ENCODE results near the gene OLFM1.
A peak's percentile ranks its signal among the peaks of the same experiment; 100 is the strongest.
"Not testable (repeated sequence)": the region's sequence is repeated elsewhere in the genome, so short reads cannot be mapped to it uniquely, and the experiment has no call there.

Gene OLFM1

DNA sequence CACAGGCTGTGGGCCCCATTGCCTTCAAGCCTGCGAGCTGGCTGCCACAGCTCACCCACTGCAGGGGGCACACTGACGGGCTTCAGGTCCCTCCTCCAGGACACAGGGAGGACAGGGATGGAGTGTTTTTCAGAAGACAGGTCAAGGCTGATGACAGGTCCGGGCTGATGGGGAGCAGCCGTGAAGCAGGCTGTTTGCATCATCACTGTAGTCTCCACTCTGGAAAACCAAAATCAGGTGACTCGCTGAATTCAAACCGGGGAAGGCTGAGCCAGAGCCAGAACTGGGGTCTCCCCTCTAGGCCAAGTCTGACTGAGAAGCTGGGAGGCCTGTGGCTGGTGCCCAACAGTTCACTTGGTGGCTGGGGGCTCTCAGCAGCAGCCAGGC is 48.5 kb downstream of the OLFM1 start:
- no peak for DNase-seq

DNA sequence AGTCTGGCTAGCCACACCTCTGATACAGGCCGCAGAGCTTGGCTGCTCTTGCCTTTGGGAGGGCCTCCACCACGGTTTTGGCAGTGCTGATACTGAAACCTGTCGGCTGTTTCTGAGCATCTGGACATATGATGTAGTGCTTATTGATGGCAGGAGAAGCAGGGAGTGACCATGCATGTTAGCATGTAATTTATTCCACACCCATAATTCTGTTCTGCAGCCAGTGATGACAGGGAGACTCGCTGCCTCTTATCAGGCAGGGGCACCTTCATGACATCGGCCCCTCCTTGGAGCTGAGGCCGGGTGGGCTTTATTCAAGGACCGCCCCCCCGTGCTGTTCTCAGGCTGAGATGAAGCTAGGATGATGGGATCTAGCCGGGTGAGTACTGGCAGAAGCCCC is 49.0 kb downstream of the OLFM1 start:
- DNase-seq = peak; percentile 78

DNA sequence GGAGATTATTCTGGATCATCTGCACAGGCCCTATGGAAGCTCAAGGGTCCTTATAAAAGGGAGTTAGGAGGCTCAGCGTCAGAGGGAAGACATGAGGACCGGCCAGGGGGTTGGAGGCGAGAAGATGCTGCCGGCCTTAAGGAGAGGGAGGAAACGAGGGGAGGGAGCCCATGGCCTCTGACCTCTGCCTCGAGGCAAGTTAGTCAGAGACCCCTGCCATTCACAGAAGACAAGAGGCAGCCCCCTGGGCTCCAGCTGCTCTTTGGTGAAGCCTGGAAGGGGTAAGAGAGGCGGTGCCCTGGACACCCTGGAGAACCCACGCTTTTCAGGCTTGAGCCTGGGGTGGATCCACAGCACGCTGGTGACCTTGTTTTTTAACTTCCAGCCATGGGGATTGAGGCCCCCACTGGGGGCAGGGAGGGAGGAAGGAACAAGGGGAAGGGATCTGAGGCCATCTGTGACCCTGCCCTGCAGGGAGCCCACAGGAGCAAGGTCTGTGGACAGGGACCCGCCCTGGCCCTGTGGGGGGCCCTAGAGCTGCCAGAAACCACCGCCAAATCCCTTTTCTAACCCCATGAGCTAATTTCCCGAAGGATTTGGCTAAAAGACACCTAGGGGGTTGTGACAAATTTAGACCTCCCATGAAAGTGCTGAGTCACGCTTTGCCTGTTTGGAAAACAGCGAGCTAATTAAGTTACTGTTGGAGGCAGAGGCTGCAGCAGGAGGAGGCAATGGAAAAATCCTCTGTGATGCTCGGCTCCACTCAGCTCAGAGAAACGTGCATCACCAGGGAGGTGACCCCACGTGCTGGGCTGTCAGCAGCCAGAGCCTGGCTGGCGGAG is 49.7 kb downstream of the OLFM1 start:
- peak; percentile 88 for DNase-seq

DNA sequence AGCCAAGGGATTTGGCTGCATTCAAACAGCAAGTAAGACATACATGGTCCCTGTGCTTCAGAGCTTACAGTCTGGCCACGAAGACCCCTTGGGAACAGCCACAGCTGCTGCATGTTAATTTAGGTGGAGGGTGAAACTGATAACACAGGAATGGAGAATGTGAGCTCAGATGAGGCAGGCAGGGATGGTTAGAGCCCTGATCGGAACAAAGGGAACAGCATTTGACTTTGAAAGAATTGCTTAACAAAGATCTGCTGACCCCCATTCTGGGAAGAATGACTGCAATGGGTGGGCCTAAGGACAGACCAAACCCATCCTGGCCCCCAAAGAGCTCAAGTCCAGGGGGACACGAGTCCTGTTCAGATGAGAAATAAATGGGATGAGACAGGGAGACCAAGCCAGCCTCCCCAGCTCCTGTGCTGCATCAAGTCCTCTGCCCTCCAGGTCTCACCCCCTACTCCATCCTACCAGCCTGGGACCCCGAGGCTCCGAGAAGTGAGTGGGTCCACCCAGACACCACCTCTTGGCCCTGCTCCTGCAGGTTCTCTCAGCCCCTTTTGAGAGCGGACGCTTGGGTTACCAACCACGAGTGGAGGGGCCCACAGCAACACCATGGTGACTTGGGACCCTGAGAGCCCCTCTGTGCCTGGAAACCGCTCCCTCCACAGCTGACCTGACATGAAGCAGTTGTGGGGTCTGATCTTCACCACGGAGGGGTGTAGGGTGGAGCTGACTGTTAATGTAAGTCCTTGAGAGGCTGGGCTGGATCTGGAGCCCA is 50.8 kb downstream of the OLFM1 start:
- no peak for DNase-seq

DNA sequence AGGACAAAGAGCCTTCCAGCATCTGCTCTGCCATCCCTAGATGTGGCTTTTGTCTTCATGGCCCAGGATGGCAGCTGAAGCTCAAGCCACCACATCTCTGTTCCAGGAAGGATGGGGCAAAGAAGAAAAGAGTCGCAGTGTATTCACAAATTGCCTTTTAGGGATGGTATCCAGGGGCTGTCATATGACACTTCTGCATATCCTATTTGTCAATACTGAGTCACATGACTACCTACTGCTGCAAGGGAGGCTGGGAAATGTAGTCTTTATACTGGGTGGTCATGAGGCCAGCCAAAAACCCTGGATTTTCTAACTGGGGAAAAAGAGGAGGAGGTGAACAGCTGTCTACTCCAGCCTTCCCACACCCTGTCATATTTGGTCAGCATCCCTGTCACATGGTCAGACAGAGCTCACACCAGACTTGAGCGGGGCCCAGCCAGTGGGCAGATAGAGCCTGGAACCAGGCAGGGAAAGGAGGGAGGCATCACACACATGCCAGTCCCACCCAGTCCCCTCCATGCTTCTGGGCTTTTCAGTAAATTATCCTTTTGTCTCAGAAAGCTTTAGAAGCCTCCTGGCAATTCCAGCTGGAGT is 52.0 kb downstream of the OLFM1 start:
- no peak for DNase-seq

DNA sequence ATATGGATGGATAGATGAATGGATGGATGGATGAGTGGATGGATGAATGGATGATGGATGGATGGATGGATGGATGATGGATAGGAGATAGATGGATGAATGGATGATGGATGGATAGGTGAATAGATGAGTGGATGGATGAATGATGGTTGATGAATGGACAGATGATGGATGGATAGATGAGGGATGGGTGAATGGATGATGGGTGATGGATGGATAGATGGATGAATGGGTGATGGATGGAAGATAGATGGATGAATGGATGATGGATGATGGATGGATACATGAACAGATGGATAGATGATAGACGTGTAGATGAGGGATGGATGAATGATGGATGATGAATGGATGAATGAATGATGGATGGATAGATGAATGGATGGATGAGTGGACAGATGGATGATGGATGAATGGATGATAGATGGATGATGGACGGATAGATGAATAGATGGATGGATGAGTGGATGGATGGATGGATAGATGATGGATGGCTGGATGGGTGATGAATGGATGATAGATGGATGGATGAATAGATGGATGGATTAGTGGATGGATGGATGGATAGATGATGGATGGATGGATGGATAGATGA is 53.8 kb downstream of the OLFM1 start:
- no peak for DNase-seq

DNA sequence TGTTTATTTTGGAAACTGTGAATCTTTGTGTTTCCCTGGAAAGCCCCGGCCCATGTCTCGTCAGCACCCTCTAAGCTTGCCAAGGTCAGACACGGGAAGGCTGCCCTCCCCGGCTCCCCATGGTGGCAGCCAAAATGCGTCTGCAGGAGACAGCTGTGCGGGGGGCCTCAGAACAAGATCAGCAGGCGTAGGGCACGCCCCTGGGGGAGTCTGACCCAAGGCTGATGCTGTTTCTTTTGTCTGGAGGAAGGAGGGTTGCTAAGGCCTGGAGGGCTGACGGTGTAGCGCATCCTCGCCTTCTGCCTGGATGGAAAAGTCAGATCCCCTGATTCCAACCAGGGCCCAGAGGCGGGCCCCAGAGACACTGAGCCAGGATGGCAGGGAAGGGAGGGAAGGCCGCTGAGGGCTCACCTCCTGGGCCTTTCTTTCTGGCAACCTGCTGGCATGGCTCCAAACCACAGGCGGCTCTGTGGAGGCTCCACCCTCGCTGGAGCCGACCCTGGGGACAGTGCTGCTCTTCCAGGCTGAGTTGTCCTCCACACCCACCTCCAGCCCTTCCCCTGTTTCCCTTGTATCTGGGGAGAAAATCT is 57.2 kb downstream of the OLFM1 start:
- DNase-seq = no peak

DNA sequence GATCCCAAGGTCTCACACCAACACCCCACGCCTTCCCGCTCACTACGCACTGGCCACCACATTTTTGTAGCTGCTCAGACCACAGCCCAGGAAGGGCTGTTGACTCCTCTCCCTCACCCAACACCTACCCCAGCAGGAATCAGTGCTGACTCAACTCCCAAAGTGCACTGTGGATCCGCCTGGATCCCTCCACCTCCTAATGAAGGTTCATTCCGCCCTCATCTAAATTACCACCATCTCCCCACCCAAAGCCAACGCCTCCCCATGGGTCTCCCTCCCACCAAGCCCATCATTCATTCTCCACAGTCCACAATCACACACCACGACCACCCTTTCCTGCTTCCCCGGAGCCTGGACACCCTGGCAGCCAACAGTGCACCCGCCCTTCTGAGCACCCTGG is 57.8 kb downstream of the OLFM1 start:
- no peak for DNase-seq

DNA sequence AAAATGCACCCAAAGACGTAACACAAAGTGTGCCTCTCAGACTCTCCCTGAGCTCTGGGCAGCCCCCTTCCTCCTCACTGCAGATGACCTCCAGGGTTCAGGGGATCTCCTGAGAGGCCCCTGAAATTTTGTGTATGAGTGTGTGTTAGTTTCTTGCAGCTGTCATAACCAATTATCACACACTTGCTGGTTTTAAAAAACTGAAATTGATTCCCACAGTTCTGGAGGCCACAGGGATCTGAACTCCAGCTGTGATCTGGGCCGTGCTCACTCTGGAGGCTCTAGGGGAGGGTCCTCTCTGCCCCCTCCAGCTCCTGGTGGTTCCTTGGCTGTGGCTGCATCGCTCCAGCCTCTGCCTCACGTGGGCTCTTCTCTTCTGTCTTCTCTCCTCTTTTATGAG is 58.8 kb downstream of the OLFM1 start:
- DNase-seq = no peak

DNA sequence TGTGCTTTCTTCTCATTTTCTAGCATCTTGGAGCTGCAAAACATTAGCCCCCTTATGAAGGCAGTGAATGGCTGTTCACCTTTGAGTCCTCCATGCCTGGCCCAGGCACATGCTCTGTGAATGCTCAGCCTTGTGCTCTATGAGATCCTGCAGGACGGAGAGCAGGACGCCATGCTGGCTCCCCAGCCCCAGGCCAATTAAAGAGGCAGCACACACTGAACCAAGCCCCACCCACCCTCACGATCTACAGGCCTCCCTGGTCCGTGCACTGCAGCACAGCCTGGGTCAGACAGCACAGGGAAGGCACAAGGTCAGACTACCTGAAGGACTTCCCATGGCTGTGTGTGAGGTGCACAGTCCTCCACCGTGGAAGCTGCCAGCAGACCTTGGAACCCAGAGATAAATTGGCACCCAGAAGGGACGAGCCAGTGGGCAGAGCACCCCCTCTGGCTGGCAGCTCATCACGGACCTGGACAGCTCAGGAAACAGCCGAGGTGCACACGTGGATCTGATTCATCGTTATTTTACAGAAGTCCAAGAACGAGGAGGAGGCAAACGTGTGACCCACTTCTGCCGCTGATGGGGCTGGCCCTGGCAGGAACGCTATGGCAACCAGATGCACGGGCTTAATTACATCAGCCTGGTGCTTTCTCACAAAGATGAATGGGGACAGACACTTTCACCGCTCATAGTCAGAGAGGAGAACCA is 59.5 kb downstream of the OLFM1 start:
- DNase-seq = peak; percentile 54

DNA sequence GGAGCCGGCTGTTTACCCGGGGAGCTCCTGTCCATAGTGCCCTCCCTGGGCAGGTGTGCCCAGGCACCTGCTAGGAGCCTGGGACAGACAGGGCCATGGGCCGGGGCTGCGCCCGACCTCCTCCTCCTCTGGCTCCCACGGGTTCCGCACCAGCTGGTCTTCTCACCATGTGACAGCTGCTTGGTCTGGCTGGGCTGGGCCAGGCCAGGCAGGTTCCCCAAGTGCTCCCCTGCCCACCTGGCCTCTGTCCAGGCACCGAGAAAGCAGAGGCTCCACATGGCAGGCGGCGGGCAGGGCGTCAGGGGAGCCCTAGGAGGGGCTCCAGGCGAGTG is 60.0 kb downstream of the OLFM1 start:
- DNase-seq = no peak

DNA sequence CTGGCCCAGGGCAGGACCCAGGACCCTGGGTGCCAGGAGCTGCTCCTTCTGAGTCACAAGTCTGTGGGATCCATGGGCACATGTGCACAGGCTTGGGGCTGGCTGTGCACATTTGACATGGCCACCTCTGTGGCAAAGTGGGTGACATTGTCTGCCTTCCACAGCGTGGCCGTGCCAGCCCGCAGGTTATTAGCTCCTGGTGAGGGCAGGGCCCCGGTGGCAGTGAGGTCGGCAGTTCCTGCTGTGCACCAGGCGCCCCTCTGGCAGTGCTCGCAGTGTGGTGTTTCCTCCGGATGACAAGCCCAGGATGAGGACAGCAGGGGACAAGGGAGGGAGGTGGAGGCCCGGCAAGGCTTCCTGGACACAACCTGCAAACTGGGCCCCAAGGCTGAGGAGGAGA is 60.5 kb downstream of the OLFM1 start:
- no peak for DNase-seq

DNA sequence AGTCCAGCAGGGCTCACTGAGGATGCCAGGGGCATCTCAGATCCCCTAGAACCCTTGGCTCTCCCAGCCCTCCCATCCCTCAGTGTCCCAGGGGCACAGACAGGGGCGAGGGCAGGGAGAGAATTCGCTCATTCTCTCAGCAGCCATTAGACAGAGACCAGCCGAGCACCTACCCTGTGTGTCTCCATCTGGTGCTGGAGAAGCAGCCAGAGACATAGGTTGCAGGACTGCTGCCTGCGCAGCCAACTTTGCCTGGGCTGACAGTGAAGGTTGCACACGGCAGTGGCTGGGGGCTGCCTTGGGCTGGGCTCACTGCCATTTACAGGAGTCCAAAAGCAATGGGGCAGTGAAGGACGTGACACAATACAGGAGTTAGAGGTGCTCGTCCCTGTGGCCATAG is 60.9 kb downstream of the OLFM1 start:
- no peak for DNase-seq

DNA sequence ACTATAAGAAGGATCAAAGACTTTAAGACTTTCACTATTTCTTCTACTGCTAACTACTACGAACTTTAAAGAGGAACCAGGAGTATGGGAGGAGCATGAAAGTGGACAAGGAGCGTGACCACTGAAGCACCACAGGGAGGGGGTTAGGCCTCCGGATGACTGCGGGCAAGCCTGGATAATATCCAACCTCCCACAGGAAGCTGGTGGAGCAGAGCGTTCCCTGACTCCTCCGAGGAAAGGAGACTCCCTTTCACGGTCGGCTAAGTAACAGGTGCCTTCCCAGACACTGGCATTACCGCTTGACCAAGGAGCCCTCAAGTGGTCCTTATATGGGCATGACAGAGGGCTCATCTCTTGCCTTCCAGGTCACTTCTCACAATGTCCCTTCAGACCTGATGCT is 62.4 kb downstream of the OLFM1 start:
- not testable (repeated sequence) for DNase-seq

DNA sequence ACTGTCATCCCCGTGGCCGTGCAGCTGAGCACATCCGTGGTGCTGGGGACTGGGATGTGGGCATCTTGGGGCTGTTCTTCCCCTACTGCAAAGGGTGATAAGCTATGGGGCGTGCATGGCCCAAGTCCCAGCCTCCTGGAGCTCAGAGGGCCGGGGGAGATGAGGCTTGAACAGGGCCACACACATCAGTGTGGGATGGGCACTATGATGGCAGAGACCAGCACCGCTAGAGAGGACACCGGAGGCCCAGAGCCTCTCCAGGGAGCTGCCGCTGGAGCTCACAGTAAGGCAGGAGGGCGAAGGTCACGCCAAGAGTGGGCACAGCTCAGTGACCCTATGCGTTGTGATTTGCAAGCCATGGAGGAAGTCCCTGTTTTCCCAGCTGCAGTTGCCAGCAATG is 63.5 kb downstream of the OLFM1 start:
- no peak for DNase-seq

DNA sequence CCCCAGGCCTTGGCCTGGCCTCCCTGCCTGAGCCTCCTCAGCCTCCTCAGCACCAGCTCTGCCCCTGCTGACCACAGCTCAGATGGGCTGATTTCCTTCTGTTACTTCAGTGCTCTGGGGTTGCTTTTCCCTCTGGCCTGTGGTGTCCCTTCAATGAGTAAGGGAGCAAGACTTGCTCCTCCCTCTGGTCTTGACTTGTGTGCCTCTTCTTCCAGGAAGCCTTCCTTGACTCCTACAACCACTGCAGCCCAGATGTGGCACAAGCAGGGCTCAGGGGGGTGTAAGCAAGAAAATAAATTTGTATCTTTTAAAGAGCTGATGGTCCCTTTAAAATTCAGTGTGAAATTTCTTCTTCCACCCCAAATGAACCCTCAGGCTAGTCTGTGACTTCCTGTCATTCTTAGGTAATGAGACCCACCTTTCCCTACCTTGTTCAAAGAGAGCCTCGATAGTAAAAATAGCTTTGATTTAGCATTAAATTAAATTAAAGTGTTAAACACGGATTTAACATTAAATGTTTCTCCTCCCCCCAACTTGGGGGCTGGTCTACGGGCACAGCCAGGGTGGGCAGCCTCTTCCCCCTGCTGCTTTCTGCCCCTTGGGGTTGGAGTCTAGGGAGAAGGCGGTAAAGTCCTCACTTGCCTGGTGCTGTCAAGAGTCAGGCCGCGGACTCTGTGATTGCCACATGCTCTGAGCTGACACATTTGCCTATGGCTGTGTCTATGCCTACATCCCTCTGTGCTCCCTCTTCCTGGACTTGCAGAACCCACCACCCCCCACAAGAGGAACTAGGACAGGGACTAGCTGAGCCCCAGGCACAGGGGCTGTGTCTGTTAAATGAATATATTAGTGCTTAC is 64.5 kb downstream of the OLFM1 start:
- no peak for DNase-seq

DNA sequence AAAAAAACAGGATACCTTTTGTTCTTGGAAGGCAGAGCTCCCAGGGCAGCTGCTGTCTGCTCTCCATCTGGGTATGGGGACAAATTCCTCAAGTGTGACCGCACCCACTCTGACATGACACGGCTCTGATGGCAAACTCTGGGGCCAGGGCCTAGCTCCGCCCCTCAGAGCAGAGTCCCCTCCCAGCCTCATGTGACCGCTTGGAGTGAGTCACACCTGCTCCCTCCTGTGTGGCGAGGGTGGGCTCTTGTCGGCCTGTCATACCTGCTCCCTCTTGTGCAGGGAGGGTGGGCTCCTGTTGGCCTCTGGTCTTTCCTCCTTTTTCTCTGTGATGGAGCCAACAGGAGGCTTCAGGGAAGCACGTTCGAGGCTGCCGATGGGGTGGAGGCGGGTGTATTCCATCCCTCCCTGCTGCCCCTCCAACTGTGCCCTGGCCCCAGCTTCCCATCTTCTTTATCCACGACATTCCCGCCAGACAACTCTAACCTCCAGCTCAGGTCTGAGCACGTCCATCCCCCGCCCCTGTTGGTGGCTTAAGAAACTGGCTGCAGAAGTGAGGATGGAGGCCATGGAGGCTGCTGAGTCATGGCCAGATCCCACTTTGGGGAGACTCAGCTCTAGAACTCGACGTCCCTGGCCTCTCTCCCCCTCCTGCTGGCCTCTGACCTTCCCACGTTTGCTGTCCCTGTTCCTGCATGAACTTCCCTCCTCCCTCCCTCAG is 65.3 kb downstream of the OLFM1 start:
- DNase-seq = no peak

DNA sequence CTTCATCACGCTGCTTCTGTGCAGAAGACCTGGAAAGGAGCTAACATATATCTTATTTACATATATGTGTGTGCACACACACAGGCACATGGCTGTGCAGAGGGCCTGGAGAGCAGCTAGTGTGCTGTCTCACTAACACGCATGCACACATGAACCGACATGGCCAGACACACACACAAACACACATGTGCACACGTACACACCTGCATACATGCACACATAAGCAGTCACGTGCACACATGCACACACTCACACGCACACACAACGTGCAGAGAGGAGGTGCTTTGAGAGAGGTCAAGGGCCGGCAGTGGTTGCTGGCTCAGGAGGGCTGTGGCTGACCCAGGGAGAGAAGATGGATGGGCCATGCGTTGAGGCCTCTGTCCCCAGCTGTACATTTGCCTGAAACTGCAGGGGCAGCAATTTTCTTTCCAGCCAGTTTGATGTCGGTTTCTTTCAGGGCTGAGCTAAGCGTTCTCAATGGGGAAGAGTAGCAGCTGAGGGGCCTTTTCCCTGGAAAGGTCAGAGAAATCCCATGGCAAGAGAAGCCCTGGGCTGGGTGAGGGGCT is 66.7 kb downstream of the OLFM1 start:
- DNase-seq = no peak

DNA sequence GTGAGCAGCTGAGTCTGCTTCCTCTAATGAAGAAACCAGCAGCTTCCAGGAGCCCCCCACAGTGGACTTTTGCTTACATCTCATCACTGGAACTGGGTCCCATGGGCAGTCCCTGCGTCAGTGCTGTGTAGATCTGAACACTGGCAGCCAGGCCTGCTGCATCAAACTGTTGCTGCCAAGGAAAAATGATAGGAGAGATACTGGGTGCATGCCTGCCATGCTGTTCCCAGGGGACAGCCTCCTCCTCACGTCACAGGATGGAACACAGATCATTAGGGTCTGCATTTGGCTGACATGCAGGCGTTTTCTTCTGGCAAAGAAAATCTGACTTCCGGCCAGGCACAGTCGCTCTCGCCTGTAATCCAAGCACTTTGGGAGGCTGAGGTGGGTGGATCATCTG is 67.9 kb downstream of the OLFM1 start:
- DNase-seq = no peak
